Gastrocnemius medialis (tissue), 4 donors: ENCODE measurements around the gene THBS4.

Source experiments
- CTCF ChIP-seq, 5 experiments: fragments of 450-650 bp in 3 of 5; fragments of 200-600 bp in 2 of 5; sonication (generic) in 2 of 5; IDR thresholded peaks in 4 of 5; conservative IDR thresholded peaks in 1 of 5; 1 replicate in 4 of 5; 2 replicates in 1 of 5; pipeline ENCODE4 v1.5.1; 2016 to 2019; ENCODE audit warnings: antibody characterized with exemption in 5 of 5, mild to moderate bottlenecking in 3 of 5, moderate library complexity in 3 of 5
- POLR2A ChIP-seq, 2 donors: fragments of 450-650 bp; IDR thresholded peaks; one replicate each; pipeline ENCODE4 v1.6.1; 2017; ENCODE audit warnings: antibody characterized with exemption in 2 of 2, mild to moderate bottlenecking in 2 of 2, moderate library complexity in 2 of 2

GRCh38 chr5:80082731-80083100 lies 47.6 kb downstream of the THBS4 start:
- TF ChIP-seq CTCF (IDR thresholded peaks at IDR 0.05 in 4 of 5, conservative IDR thresholded peaks at IDR 0.05 in 1 of 5) (peak; percentile 49 to 91 (median 75)), POLR2A (IDR thresholded peaks at IDR 0.05) (no peak)
